GM12864 (cell line): Measurements from ENCODE around the gene EPHB2.
"Not testable (repeated sequence)": the region's sequence is repeated elsewhere in the genome, so short reads cannot be mapped to it uniquely, and the experiment has no call there.

Experiments
- DNase-seq: peaks from one replicate; pipeline ENCODE4 v3.0.0-alpha.2; 2011; ENCODE audit warnings: low read depth
- H3K4me3 ChIP-seq: 2 replicates; pipeline ENCODE4 v1.5.1; 2011; ENCODE audit warnings: mild to moderate bottlenecking, low read depth, low read length, control low read depth
- TF ChIP-seq, protein P1 (sequence below): IDR thresholded peaks from 2 replicates; pipeline ENCODE4 v1.5.1; 2011; ENCODE audit warnings: low read depth, mild to moderate bottlenecking, moderate library complexity, low read length, control low read depth, inconsistent platforms; ENCODE audit errors: missing control alignments

The EPHB2 gene

DNA sequence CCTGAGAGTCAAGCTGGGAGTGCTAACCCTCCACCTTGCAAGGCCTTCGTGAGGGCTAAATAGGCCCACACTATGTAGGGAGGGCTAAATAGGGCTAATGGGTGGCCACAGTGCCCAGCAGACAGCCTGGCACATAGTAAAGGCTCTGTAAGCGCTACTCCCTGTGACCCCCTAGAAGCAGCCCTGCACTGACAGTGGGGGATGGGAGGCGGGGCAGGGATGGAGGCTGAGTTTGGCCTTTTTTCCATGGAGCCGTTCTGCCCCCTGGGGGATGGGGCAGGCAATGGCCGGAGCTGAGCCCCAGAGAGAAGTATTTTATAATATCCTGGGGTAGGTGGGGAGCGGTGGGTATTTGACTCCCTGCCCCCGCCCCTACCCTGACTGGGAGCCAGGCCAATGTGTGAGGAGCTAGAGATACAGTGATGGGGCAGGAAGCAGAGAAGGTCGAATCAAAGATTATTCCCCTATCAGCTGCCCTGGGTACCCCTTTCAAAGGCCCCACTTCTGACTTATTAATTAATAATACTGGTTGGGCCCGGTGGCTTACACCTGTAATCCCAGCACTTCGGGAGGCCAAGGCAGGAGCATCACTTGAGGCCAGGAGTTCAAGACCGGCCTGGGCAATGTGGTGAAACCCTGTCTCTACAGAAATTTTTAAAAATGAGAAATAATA is 219.7 kb downstream of the EPHB2 start:
- no peak for DNase-seq
- H3K4me3 ChIP-seq, result no peak overlapping the region
- TF ChIP-seq, protein P1, sequence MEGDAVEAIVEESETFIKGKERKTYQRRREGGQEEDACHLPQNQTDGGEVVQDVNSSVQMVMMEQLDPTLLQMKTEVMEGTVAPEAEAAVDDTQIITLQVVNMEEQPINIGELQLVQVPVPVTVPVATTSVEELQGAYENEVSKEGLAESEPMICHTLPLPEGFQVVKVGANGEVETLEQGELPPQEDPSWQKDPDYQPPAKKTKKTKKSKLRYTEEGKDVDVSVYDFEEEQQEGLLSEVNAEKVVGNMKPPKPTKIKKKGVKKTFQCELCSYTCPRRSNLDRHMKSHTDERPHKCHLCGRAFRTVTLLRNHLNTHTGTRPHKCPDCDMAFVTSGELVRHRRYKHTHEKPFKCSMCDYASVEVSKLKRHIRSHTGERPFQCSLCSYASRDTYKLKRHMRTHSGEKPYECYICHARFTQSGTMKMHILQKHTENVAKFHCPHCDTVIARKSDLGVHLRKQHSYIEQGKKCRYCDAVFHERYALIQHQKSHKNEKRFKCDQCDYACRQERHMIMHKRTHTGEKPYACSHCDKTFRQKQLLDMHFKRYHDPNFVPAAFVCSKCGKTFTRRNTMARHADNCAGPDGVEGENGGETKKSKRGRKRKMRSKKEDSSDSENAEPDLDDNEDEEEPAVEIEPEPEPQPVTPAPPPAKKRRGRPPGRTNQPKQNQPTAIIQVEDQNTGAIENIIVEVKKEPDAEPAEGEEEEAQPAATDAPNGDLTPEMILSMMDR, result peak; percentile 71

DNA sequence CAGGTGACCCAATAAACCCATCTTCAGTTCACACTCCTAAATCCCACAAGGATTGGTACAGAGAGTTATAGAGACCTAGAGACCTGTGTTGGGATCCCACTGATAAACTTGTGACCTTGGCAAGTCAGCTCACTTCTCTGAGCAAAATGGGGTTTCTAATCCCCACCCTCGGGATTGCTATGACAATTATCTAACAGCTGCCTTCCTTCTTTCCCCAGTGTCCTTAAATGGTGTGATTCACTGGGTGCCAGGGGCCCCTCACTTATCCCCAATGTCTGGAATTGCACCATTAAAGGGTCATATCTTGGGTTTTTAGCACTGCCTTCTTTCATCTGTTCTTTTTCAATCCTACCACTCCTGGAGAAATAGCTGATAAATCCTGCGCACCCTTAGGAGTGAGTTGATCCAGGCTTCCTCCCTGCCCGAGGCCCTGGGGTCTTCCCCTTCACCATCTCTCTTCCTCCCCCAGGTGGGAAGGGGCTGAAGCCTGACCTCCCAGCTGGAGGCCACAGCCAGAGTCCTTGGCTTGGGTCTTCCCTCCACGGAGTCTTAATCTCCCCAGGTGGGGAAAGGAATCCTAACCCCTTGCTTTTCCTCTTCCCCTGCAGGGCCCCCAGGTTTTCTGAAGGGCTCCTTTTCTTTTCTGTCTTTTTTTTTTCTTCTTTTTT is 222.3 kb downstream of the EPHB2 start:
- no peak overlapping the region for H3K4me3 ChIP-seq
- TF ChIP-seq, protein P1, result no peak
- no peak for DNase-seq

DNA sequence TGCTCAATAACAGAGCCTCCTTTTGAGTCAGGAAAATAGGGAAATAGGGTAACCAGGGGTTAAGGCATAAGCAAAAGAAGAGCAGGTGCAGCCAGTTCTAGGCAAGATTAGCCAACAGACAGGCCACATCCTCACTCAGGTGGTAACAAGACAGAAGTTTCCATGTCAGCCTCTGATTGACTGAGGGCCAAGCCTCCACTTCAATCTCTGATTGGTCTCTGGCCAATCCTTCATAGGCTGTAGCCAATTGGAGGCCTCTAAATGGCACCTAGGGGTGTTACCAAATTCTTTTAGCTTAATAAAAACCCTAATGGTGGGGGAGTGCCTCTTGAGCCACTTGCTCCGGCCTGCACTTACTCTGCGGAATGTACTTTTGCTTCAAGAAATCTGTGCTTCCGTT is 224.8 kb downstream of the EPHB2 start:
- no peak overlapping the region for H3K4me3 ChIP-seq
- DNase-seq, result no peak
- TF ChIP-seq, protein P1, result no peak

DNA sequence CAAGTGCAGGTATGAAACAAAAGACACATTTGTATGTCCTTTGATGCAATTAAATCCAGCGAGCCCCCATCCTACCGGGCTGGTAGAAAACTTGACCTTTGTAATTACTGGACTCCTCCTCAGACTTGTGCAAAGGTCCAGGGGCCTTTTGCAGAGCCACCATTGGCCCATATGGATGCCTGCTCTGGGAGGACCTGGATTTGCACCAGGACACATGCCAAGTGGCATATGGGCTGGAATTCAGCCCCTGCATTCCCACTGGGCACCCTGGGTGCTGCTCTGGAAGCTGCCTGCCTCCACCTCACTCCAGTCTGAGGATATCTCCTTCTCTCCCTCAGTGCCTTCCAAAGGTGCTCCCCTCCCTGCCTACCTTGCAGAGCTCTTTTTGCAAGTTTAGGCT is 226.0 kb downstream of the EPHB2 start:
- TF ChIP-seq, protein P1, result no peak
- no peak overlapping the region for H3K4me3 ChIP-seq
- no peak for DNase-seq

DNA sequence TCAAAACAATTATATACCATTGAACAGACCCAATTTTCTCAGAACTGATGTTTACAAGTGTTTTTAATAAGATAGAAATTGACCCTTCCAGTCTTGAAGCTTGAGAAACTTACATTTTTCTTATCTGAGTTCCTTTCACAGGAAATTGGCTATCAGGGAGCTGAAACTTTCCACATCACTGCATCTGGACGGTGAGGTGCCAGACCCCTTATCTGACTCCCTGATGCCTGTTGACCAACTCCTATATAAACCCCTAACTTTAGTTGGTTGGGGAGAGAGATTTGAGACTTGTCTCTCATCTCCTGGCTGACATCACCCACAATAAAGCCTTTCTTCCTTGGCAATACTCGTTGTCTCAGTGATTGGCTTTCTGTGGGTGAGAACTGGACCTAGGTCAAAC is 230.6 kb downstream of the EPHB2 start:
- DNase-seq, result no peak
- TF ChIP-seq, protein P1, result no peak

DNA sequence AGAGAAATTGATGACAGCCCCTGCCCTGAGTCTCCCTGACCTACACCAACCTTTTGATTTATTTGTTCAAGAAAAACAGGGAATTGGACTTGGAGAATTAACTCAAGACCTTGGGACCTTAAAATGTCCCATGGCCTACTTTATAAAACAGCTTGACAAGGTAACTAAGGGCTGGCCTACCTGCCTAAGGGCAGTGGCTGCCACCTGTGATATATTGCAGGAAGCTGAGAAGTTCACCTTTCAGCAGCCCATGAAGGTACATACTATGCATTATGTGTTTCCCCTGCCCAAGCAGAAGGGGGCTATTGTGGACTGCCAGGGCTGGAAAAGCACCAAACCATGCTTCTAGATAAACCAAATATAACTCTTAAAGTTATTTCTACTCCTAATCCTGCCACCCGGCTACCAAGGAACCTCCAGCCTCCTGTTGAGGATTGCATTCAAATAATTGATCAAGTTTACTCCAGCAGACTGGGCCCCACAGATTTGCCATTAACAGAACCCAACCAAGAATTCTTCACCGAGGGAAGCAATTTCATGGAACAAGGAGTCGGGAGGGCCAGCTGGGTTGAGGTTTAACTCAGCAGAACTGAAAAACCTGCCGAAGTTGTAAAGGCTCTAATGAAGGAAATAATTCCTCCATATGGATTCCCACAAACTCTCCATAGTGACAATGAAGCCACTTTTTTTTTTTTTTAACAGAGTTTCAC is 233.9 kb downstream of the EPHB2 start:
- TF ChIP-seq, protein P1, result no peak
- no peak overlapping the region for H3K4me3 ChIP-seq
- no peak for DNase-seq

More for the DNA sequence above, 230.6 kb downstream of the EPHB2 start:
- no peak overlapping the region for H3K4me3 ChIP-seq

DNA sequence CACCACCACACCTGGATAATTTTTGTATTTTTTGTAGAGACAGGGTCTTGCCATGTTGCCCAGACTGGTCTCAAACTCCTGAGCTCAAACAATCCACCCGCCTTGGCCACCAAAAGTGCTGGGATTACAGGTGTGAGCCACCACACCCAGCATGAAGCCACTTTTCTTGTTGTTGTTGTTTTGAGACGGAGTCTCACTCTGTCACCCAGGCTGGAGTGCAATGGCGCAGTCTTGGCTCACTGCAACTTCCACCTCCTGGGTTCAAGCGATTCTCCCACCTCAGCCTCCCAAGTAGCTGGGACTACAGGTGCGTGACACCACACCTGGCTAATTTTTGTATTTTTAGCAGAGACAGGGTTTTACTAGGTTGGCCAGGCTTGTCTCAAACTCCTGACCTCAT is 234.5 kb downstream of the EPHB2 start:
- DNase-seq, H3K4me3 ChIP-seq: not testable (repeated sequence)
